Measurements from ENCODE around the gene ARHGAP24.

Gene ARHGAP24

GRCh38 chr4:85861064-85861765, 386.3 kb downstream of the ARHGAP24 start:
- no peak for DNase-seq

GRCh38 chr4:85862896-85863295, 387.9 kb downstream of the ARHGAP24 start:
- Histone ChIP-seq H3K27me3 (ENCODE audit: insufficient read depth, low read length, poor library complexity) (no peaks in the 10 kb centered on the region), H2BK5ac (ENCODE audit: low read length) (no peak overlapping the region), H3K56ac (ENCODE audit: low read length) (no peak overlapping the region), H3K79me2 (ENCODE audit: control insufficient read depth, insufficient read depth, low read length) (no peaks in the 10 kb centered on the region), H3K23ac (ENCODE audit: low read length) (no peak overlapping the region), H3K4me2 (ENCODE audit: low read length) (no peak overlapping the region), H3K18ac (ENCODE audit: low read length) (no peak overlapping the region), H3K4ac (ENCODE audit: low read depth, low read length) (no peak overlapping the region), H3K27ac (ENCODE audit: low read depth, low read length) (no peak overlapping the region), H3K4me1 (ENCODE audit: control insufficient read depth, low read depth, low read length) (no peaks in the 10 kb centered on the region), H3K9ac (ENCODE audit: low read length) (no peak overlapping the region), H2AK5ac (ENCODE audit: low read length) (no peak overlapping the region), H3K4me3 (ENCODE audit: low read length) (no peak overlapping the region), H4K8ac (ENCODE audit: low read depth, low read length) (no peak overlapping the region), H2BK15ac (replicated peaks; ENCODE audit: low read depth) (no peak overlapping the region), H3K36me3 (ENCODE audit: control insufficient read depth, insufficient read depth, low read length) (no peaks in the 10 kb centered on the region), H4K5ac (ENCODE audit: low read length) (no peak overlapping the region), H2BK120ac (ENCODE audit: low read depth, low read length) (no peak overlapping the region), H3K79me1 (ENCODE audit: low read length) (no peaks in the 10 kb centered on the region)
- no peak for DNase-seq
- no CpG with 5 or more reads among the region's 4 CpGs for WGBS (ENCODE audit: extremely low coverage, insufficient coverage, low lambda C conversion rate)

More at GRCh38 chr4:85861064-85861765, 386.3 kb downstream of the ARHGAP24 start:
- H2BK15ac ChIP-seq (replicated peaks; ENCODE audit: low read depth) = no peak overlapping the region
- no peak overlapping the region for H4K5ac ChIP-seq (ENCODE audit: low read length)
- no peak overlapping the region for H3K56ac ChIP-seq (ENCODE audit: low read length)
- no peaks in the 10 kb centered on the region for H3K36me3 ChIP-seq (ENCODE audit: control insufficient read depth, insufficient read depth, low read length)
- no peak overlapping the region for H3K18ac ChIP-seq (ENCODE audit: low read length)
- H3K4ac ChIP-seq (ENCODE audit: low read depth, low read length) = no peak overlapping the region
- no peaks in the 10 kb centered on the region for H3K79me2 ChIP-seq (ENCODE audit: control insufficient read depth, insufficient read depth, low read length)
- H2AK5ac ChIP-seq (ENCODE audit: low read length) = no peak overlapping the region
- H3K23ac ChIP-seq (ENCODE audit: low read length) = no peak overlapping the region
- no peak overlapping the region for H2BK120ac ChIP-seq (ENCODE audit: low read depth, low read length)
- no peak overlapping the region for H3K4me3 ChIP-seq (ENCODE audit: low read length)
- no peaks in the 10 kb centered on the region for H3K27me3 ChIP-seq (ENCODE audit: insufficient read depth, low read length, poor library complexity)
- H3K4me1 ChIP-seq (ENCODE audit: control insufficient read depth, low read depth, low read length) = no peaks in the 10 kb centered on the region
- H2BK5ac ChIP-seq (ENCODE audit: low read length) = no peak overlapping the region
- H3K4me2 ChIP-seq (ENCODE audit: low read length) = no peak overlapping the region
- no CpG with 5 or more reads among the region's 5 CpGs for WGBS (ENCODE audit: extremely low coverage, insufficient coverage, low lambda C conversion rate)
- no peak overlapping the region for H3K9ac ChIP-seq (ENCODE audit: low read length)
- H3K79me1 ChIP-seq (ENCODE audit: low read length) = no peaks in the 10 kb centered on the region
- no peak overlapping the region for H4K8ac ChIP-seq (ENCODE audit: low read depth, low read length)
- H3K27ac ChIP-seq (ENCODE audit: low read depth, low read length) = no peak overlapping the region

- Histone ChIP-seq H3K4ac (ENCODE audit: low read depth, low read length) (no peak overlapping the region), H2BK15ac (replicated peaks; ENCODE audit: low read depth) (no peak overlapping the region), H3K23ac (ENCODE audit: low read length) (no peak overlapping the region), H3K79me1 (ENCODE audit: low read length) (no peaks in the 10 kb centered on the region), H3K27me3 (ENCODE audit: insufficient read depth, low read length, poor library complexity) (no peaks in the 10 kb centered on the region), H3K4me1 (ENCODE audit: control insufficient read depth, low read depth, low read length) (peaks cover 3% of the 10 kb centered on the region), H3K27ac (ENCODE audit: low read depth, low read length) (no peak overlapping the region), H3K4me3 (ENCODE audit: low read length) (no peak overlapping the region), H3K9ac (ENCODE audit: low read length) (no peak overlapping the region), H2AK5ac (ENCODE audit: low read length) (no peak overlapping the region), H2BK120ac (ENCODE audit: low read depth, low read length) (no peak overlapping the region), H2BK5ac (ENCODE audit: low read length) (no peak overlapping the region), H3K18ac (ENCODE audit: low read length) (no peak overlapping the region), H4K5ac (ENCODE audit: low read length) (no peak overlapping the region), H3K56ac (ENCODE audit: low read length) (no peak overlapping the region), H4K8ac (ENCODE audit: low read depth, low read length) (no peak overlapping the region), H3K36me3 (ENCODE audit: control insufficient read depth, insufficient read depth, low read length) (no peaks in the 10 kb centered on the region), H3K4me2 (ENCODE audit: low read length) (no peak overlapping the region), H3K79me2 (ENCODE audit: control insufficient read depth, insufficient read depth, low read length) (no peaks in the 10 kb centered on the region)
- WGBS (ENCODE audit: extremely low coverage, insufficient coverage, low lambda C conversion rate) = no CpG with 5 or more reads among the region's 5 CpGs
- no peak for DNase-seq
Observed at GRCh38 chr4:85864259-85865205, 389.6 kb downstream of the ARHGAP24 start.

- no peak overlapping the region for H3K4me3 ChIP-seq (ENCODE audit: low read length)
- H3K9ac ChIP-seq (ENCODE audit: low read length) = no peak overlapping the region
- peaks cover 3% of the 10 kb centered on the region for H3K4me1 ChIP-seq (ENCODE audit: control insufficient read depth, low read depth, low read length)
Observed at GRCh38 chr4:85865256-85865655, 390.3 kb downstream of the ARHGAP24 start.

GRCh38 chr4:85866508-85866907, 391.6 kb downstream of the ARHGAP24 start:
- no peak overlapping the region for H2AK5ac ChIP-seq (ENCODE audit: low read length)
- no peak overlapping the region for H4K5ac ChIP-seq (ENCODE audit: low read length)
- no peak overlapping the region for H3K9ac ChIP-seq (ENCODE audit: low read length)
- peaks cover 3% of the 10 kb centered on the region for H3K4me1 ChIP-seq (ENCODE audit: control insufficient read depth, low read depth, low read length)
- no peak overlapping the region for H4K8ac ChIP-seq (ENCODE audit: low read depth, low read length)
- H2BK120ac ChIP-seq (ENCODE audit: low read depth, low read length) = no peak overlapping the region
- WGBS (ENCODE audit: extremely low coverage, insufficient coverage, low lambda C conversion rate) = no CpG with 5 or more reads among the region's 1 CpG
- no peak overlapping the region for H3K4ac ChIP-seq (ENCODE audit: low read depth, low read length)
- H3K79me1 ChIP-seq (ENCODE audit: low read length) = no peaks in the 10 kb centered on the region
- no peaks in the 10 kb centered on the region for H3K79me2 ChIP-seq (ENCODE audit: control insufficient read depth, insufficient read depth, low read length)
- no peak overlapping the region for H2BK5ac ChIP-seq (ENCODE audit: low read length)
- H3K23ac ChIP-seq (ENCODE audit: low read length) = no peak overlapping the region
- no peak overlapping the region for H3K27ac ChIP-seq (ENCODE audit: low read depth, low read length)
- H3K27me3 ChIP-seq (ENCODE audit: insufficient read depth, low read length, poor library complexity) = no peaks in the 10 kb centered on the region
- H3K56ac ChIP-seq (ENCODE audit: low read length) = no peak overlapping the region
- H3K4me2 ChIP-seq (ENCODE audit: low read length) = no peak overlapping the region
- peak; percentile 60 for DNase-seq
- H3K36me3 ChIP-seq (ENCODE audit: control insufficient read depth, insufficient read depth, low read length) = no peaks in the 10 kb centered on the region
- no peak overlapping the region for H3K4me3 ChIP-seq (ENCODE audit: low read length)
- H3K18ac ChIP-seq (ENCODE audit: low read length) = no peak overlapping the region
- H2BK15ac ChIP-seq (replicated peaks; ENCODE audit: low read depth) = no peak overlapping the region

More at GRCh38 chr4:85865256-85865655, 390.3 kb downstream of the ARHGAP24 start:
- Histone ChIP-seq H3K27me3 (ENCODE audit: insufficient read depth, low read length, poor library complexity) (no peaks in the 10 kb centered on the region), H4K5ac (ENCODE audit: low read length) (no peak overlapping the region), H3K4ac (ENCODE audit: low read depth, low read length) (no peak overlapping the region), H3K36me3 (ENCODE audit: control insufficient read depth, insufficient read depth, low read length) (no peaks in the 10 kb centered on the region), H2BK5ac (ENCODE audit: low read length) (no peak overlapping the region), H3K27ac (ENCODE audit: low read depth, low read length) (no peak overlapping the region), H4K8ac (ENCODE audit: low read depth, low read length) (no peak overlapping the region), H3K4me2 (ENCODE audit: low read length) (no peak overlapping the region), H2AK5ac (ENCODE audit: low read length) (no peak overlapping the region), H3K23ac (ENCODE audit: low read length) (no peak overlapping the region), H2BK15ac (replicated peaks; ENCODE audit: low read depth) (no peak overlapping the region), H3K79me2 (ENCODE audit: control insufficient read depth, insufficient read depth, low read length) (no peaks in the 10 kb centered on the region), H3K56ac (ENCODE audit: low read length) (no peak overlapping the region), H2BK120ac (ENCODE audit: low read depth, low read length) (no peak overlapping the region), H3K79me1 (ENCODE audit: low read length) (no peaks in the 10 kb centered on the region), H3K18ac (ENCODE audit: low read length) (no peak overlapping the region)
- no peak for DNase-seq

Data from mesendoderm (in vitro differentiated cells).